IMR-90 (cell line): ENCODE measurements around the gene OTULINL.
"Not testable (repeated sequence)": the region's sequence is repeated elsewhere in the genome, so short reads cannot be mapped to it uniquely, and the experiment has no call there.

Source experiments
- BHLHE40 ChIP-seq: fragments of 150-350 bp; IDR thresholded peaks from 2 replicates; pipeline ENCODE4 v1.6.1; 2016; ENCODE audit warnings: mild to moderate bottlenecking, low read depth, low read length
- CEBPB ChIP-seq: IDR thresholded peaks from 2 replicates; pipeline ENCODE4 v1.6.1; 2012; ENCODE audit warnings: low read depth, low read length, improper control_type of control experiment
- CHD1 ChIP-seq: IDR thresholded peaks from 2 replicates; pipeline ENCODE4 v1.6.1; 2012; ENCODE audit warnings: low read depth, low read length, improper control_type of control experiment
- FOS ChIP-seq: fragments of 150-350 bp; IDR thresholded peaks from 2 replicates; pipeline ENCODE4 v1.6.1; 2016; ENCODE audit warnings: low read depth, low read length
- MAFK ChIP-seq: IDR thresholded peaks from 2 replicates; pipeline ENCODE4 v1.6.1; 2012; ENCODE audit warnings: low read depth, low read length, improper control_type of control experiment
- MXI1 ChIP-seq: IDR thresholded peaks from 2 replicates; pipeline ENCODE4 v1.6.1; 2012; ENCODE audit warnings: low read depth, mild to moderate bottlenecking, low read length, moderate library complexity, borderline replicate concordance
- POLR2A ChIP-seq: IDR thresholded peaks from 2 replicates; pipeline ENCODE4 v1.6.1; 2012; ENCODE audit warnings: mild to moderate bottlenecking, low read depth, low read length
- RAD21 ChIP-seq: IDR thresholded peaks from 2 replicates; pipeline ENCODE4 v1.6.1; 2012; ENCODE audit warnings: low read length, improper control_type of control experiment
- RCOR1 ChIP-seq: IDR thresholded peaks from 2 replicates; pipeline ENCODE4 v1.6.1; 2012; ENCODE audit warnings: mild to moderate bottlenecking, low read length, improper control_type of control experiment; ENCODE audit not compliant: insufficient replicate concordance
- RFX5 ChIP-seq: IDR thresholded peaks from 2 replicates; pipeline ENCODE4 v1.8.0; 2012; ENCODE audit warnings: low read depth, mild to moderate bottlenecking, low read length, moderate library complexity
- SMC3 ChIP-seq: fragments of 150-350 bp; IDR thresholded peaks from 2 replicates; pipeline ENCODE4 v1.6.1; 2016; ENCODE audit warnings: low read depth, mild to moderate bottlenecking, antibody characterized with exemption, low read length, moderate library complexity
- TF ChIP-seq, protein P1 (sequence below): conservative IDR thresholded peaks from 2 replicates; pipeline ENCODE4 v1.5.1; 2012; ENCODE audit warnings: mild to moderate bottlenecking, low read depth, low read length, improper control_type of control experiment
- TF ChIP-seq, protein P2 (sequence below): fragments of 150-350 bp; IDR thresholded peaks from 2 replicates; pipeline ENCODE4 v1.6.1; 2017; ENCODE audit warnings: mild to moderate bottlenecking, antibody characterized with exemption, low read length, low read depth
- TF ChIP-seq, protein P3 (sequence below): fragments of 150-350 bp; IDR thresholded peaks from 2 replicates; pipeline ENCODE4 v1.6.1; 2016; ENCODE audit warnings: low read depth, mild to moderate bottlenecking, low read length, moderate library complexity, borderline replicate concordance

DNA sequence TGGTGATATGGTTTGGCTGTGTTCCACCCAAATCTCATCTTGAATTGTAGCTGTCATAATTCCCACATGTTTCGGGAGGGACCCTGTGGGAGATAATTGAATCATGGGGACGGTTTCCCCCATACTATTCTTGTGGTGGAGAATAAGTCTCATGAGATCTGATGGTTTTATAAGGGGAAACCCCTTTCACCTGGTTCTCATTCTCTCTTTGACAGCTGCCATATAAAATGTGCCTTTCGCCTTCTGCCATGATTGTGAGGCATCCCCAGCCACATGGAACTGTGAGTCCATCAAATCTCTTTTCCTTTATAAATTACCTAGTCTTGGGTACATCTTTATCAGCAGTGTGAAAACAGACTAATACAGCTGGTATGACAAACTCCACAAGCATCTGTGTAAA lies 27.3 kb upstream of the OTULINL start:
- TF ChIP-seq, protein P1, sequence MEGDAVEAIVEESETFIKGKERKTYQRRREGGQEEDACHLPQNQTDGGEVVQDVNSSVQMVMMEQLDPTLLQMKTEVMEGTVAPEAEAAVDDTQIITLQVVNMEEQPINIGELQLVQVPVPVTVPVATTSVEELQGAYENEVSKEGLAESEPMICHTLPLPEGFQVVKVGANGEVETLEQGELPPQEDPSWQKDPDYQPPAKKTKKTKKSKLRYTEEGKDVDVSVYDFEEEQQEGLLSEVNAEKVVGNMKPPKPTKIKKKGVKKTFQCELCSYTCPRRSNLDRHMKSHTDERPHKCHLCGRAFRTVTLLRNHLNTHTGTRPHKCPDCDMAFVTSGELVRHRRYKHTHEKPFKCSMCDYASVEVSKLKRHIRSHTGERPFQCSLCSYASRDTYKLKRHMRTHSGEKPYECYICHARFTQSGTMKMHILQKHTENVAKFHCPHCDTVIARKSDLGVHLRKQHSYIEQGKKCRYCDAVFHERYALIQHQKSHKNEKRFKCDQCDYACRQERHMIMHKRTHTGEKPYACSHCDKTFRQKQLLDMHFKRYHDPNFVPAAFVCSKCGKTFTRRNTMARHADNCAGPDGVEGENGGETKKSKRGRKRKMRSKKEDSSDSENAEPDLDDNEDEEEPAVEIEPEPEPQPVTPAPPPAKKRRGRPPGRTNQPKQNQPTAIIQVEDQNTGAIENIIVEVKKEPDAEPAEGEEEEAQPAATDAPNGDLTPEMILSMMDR: not testable (repeated sequence)
- TF ChIP-seq RAD21, POLR2A, BHLHE40, CEBPB, RFX5, MAFK, MXI1, RCOR1, CHD1, SMC3, FOS: not testable (repeated sequence)
- TF ChIP-seq, protein P2, sequence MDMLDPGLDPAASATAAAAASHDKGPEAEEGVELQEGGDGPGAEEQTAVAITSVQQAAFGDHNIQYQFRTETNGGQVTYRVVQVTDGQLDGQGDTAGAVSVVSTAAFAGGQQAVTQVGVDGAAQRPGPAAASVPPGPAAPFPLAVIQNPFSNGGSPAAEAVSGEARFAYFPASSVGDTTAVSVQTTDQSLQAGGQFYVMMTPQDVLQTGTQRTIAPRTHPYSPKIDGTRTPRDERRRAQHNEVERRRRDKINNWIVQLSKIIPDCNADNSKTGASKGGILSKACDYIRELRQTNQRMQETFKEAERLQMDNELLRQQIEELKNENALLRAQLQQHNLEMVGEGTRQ: not testable (repeated sequence)
- TF ChIP-seq, protein P3, sequence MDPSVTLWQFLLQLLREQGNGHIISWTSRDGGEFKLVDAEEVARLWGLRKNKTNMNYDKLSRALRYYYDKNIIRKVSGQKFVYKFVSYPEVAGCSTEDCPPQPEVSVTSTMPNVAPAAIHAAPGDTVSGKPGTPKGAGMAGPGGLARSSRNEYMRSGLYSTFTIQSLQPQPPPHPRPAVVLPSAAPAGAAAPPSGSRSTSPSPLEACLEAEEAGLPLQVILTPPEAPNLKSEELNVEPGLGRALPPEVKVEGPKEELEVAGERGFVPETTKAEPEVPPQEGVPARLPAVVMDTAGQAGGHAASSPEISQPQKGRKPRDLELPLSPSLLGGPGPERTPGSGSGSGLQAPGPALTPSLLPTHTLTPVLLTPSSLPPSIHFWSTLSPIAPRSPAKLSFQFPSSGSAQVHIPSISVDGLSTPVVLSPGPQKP: not testable (repeated sequence)
